NB4 (cell line): Measurements from ENCODE around the gene STARD7.

Experiments used
- DNase-seq: peaks from one replicate; pipeline ENCODE4 v3.0.0; 2010; ENCODE audit warnings: low read depth
- H3K4me3 ChIP-seq: one replicate; pipeline ENCODE4 v1.5.1; 2011; ENCODE audit warnings: mild to moderate bottlenecking, low read depth, low read length, moderate library complexity
- CTCF ChIP-seq: IDR thresholded peaks from one replicate; pipeline ENCODE4 v1.5.1; 2012; ENCODE audit warnings: low read depth, low read length
- MAX ChIP-seq: IDR thresholded peaks from 2 replicates; pipeline ENCODE4 v1.6.1; 2011; ENCODE audit warnings: low read depth, low read length
- MYC ChIP-seq: IDR thresholded peaks from 2 replicates; pipeline ENCODE4 v1.6.1; 2011; ENCODE audit warnings: low read depth, low read length
- POLR2A ChIP-seq: IDR thresholded peaks from 2 replicates; pipeline ENCODE4 v1.6.1; 2011; ENCODE audit warnings: mild to moderate bottlenecking; ENCODE audit not compliant: insufficient read length; ENCODE audit errors: extremely low read depth

STARD7 gene

GRCh38 chr2:96251721-96252292 is 43.2 kb upstream of the STARD7 start:
- no peak for TF ChIP-seq MYC
- H3K4me3 ChIP-seq, result no peak overlapping the region
- peak; percentile 58 for DNase-seq

- H3K4me3 ChIP-seq, result no peak overlapping the region
- no peak for TF ChIP-seq CTCF
- TF ChIP-seq MAX, result no peak
- no peak for TF ChIP-seq POLR2A
- no peak for TF ChIP-seq MYC
- no peak for DNase-seq
Measured at GRCh38 chr2:96250188-96250587, 41.6 kb upstream of the STARD7 start.

GRCh38 chr2:96249654-96250053 is 41.0 kb upstream of the STARD7 start:
- H3K4me3 ChIP-seq, result no peak overlapping the region
- TF ChIP-seq POLR2A (no peak), CTCF (no peak), MAX (no peak), MYC (no peak)
- DNase-seq, result no peak

GRCh38 chr2:96248624-96249023 is 40.0 kb upstream of the STARD7 start:
- DNase-seq, result no peak
- no peak overlapping the region for H3K4me3 ChIP-seq
- TF ChIP-seq MAX, result no peak
- no peak for TF ChIP-seq CTCF
- no peak for TF ChIP-seq POLR2A
- TF ChIP-seq MYC, result no peak

GRCh38 chr2:96247896-96248295 is 39.3 kb upstream of the STARD7 start:
- DNase-seq, result no peak

GRCh38 chr2:96247009-96247408 is 38.4 kb upstream of the STARD7 start:
- DNase-seq, result no peak
- H3K4me3 ChIP-seq, result no peak overlapping the region
- TF ChIP-seq POLR2A (no peak), MAX (no peak), MYC (no peak), CTCF (no peak)

More at GRCh38 chr2:96247896-96248295, 39.3 kb upstream of the STARD7 start:
- no peak for TF ChIP-seq MAX
- TF ChIP-seq MYC, result no peak
- no peak for TF ChIP-seq POLR2A
- TF ChIP-seq CTCF, result no peak
- no peak overlapping the region for H3K4me3 ChIP-seq
